Bladder microvascular endothelial cell (primary cell): ENCODE data around the gene XAGE1A. TPM values are rescaled to one million over a fixed set of nuclear protein-coding genes. Genes with fewer than 3 reads are reported as not detected.

Experiments
- total RNA-seq: library from RNA; depleted of rRNA; stranded (reverse); fragments of >200 nt; gene quantifications from 2 replicates; pipeline ENCODE4 v1.2.3, GENCODE V29; 2014

Gene XAGE1A
- total RNA-seq = not detected in 2 replicates

GRCh38 chrX:52495545-52496418 is at the start of gene XAGE1A:
TSS of gene XAGE1A (plus strand) at chrX:52495808. CDS start at chrX:52497362, 1,554 bp downstream.

GRCh38 chrX:52516987-52517325 is 21.3 kb downstream of the XAGE1A start, which contains the start of gene XAGE1B:
TSS of gene XAGE1B (minus strand) at chrX:52517063. CDS start at chrX:52515527, 1,536 bp downstream.

Other genes starting within 250 kb of the XAGE1A start
- not detected in 2 replicates for gene XAGE2, start 126.8 kb upstream of the XAGE1A start, total RNA-seq
- gene XAGE1B, start 21.3 kb downstream of the XAGE1A start, total RNA-seq = not detected in 2 replicates
- not detected in 2 replicates for gene SSX7, start 159.1 kb downstream of the XAGE1A start, total RNA-seq
- not detected in 2 replicates for gene SSX2, start 211.4 kb downstream of the XAGE1A start, total RNA-seq